Measurements from ENCODE around the gene GPS1. TPM values are rescaled to one million over a fixed set of nuclear protein-coding genes. Genes with fewer than 3 reads are reported as not detected.

Gene GPS1
- total and polyA plus RNA-seq, 10 of the 15 experiments (the other 5 are each of a cell fraction or from before 2014, with no cell fraction given) = 2.2 to 146 (median 77.7) TPM

DNA sequence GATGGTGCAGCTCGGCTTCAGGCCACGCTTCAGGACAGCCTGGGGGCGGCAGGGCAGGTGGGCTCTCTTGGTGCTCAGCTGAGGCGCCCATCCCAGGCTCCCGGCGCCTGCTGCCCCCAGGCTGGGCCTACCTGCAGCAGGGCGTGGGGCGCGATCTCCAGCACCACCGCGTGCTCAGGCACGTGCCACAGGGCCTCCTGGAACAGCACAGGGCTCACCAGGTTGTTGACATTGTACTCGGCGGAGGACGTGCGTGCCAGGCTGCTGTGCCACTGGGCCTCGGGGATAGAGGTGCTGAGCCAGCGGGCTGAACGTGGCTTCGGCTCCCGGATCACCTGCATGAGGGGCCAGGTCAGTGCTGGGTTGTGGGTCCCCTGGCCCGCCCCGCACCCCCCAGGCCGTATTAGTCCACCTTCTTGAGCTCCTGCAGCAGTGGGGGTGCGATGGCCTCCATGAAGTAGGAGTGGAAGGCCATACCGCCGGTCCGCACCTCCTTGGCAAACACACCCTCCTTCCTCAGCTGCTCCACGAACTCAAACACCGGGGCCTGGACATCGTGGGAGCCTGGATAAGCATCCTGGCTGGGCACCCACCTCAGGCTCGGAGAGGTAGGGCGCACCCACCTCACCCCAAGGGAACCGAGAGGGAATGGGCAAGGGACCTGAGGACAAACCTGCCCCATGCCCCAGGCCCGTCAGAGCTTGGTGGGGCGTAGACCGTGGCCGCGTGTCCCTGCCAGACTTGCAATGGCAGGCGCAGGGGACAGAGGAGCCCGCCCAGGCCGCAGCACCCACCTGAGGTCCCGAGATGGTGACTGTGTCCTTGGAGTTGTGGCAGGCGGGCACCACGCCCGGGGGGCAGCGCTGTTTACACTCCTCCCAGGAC, 37.4 kb downstream of the GPS1 start:
- Histone ChIP-seq H3K27me3 (replicated peaks in 1 of 2; ENCODE audit: control insufficient read depth in 2 of 2, insufficient read depth in 2 of 2, low read length in 1 of 2) (no peaks in the 10 kb centered on the region), H3K79me2 (ENCODE audit: control insufficient read depth, insufficient read depth, low read length) (no peaks in the 10 kb centered on the region; the same call in 1 of the 2 replicates), H4K20me1 (ENCODE audit: control insufficient read depth, insufficient read depth) (no peaks in the 10 kb centered on the region), H3K4me3 (no peak overlapping the region), H3K36me3 (ENCODE audit: control insufficient read depth in 2 of 2, insufficient read depth in 2 of 2, low read length in 1 of 2) (peaks cover 14 to 81% of the 10 kb centered on the region in 2 experiments), H3K27ac (ENCODE audit: control insufficient read depth, insufficient read depth) (no peak overlapping the region), H3K9ac (ENCODE audit: control insufficient read depth, insufficient read depth, low read length) (no peak overlapping the region), H3K4me2 (ENCODE audit: control insufficient read depth, insufficient read depth) (no peak overlapping the region), H3K9me3 (replicated peaks; ENCODE audit: control insufficient read depth, insufficient read depth, low read length) (no peaks in the 10 kb centered on the region), H2AFZ (ENCODE audit: control insufficient read depth, low read depth, low read length) (no peak overlapping the region), H3K4me1 (ENCODE audit: control insufficient read depth, insufficient read depth, low read length) (no peaks in the 10 kb centered on the region)
- 94% methylated on average over 40 of the region's 47 CpGs for WGBS (ENCODE audit: insufficient coverage, insufficient replicate concordance, low lambda C conversion rate, missing lambda C conversion rate)
- TF ChIP-seq BACH1 (IDR thresholded peaks at IDR 0.05; ENCODE audit: borderline replicate concordance) (no peak), ZNF24 (IDR thresholded peaks at IDR 0.05) (no peak), POLR2A (IDR thresholded peaks at IDR 0.05; ENCODE audit: low read depth, low read length) (peak; percentile 60), NKRF (conservative IDR thresholded peaks at IDR 0.05) (no peak), MTA3 (IDR thresholded peaks at IDR 0.05; ENCODE audit: borderline replicate concordance, low read length) (no peak), MAX (IDR thresholded peaks at IDR 0.05; ENCODE audit: low read depth, low read length) (no peak), EP300 (IDR thresholded peaks at IDR 0.05; ENCODE audit: borderline replicate concordance in 1 of 2, control insufficient read depth in 1 of 2, low read depth in 2 of 2, low read length in 2 of 2) (no peak)
- TF ChIP-seq, protein P1, sequence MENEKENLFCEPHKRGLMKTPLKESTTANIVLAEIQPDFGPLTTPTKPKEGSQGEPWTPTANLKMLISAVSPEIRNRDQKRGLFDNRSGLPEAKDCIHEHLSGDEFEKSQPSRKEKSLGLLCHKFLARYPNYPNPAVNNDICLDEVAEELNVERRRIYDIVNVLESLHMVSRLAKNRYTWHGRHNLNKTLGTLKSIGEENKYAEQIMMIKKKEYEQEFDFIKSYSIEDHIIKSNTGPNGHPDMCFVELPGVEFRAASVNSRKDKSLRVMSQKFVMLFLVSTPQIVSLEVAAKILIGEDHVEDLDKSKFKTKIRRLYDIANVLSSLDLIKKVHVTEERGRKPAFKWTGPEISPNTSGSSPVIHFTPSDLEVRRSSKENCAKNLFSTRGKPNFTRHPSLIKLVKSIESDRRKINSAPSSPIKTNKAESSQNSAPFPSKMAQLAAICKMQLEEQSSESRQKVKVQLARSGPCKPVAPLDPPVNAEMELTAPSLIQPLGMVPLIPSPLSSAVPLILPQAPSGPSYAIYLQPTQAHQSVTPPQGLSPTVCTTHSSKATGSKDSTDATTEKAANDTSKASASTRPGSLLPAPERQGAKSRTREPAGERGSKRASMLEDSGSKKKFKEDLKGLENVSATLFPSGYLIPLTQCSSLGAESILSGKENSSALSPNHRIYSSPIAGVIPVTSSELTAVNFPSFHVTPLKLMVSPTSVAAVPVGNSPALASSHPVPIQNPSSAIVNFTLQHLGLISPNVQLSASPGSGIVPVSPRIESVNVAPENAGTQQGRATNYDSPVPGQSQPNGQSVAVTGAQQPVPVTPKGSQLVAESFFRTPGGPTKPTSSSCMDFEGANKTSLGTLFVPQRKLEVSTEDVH (IDR thresholded peaks at IDR 0.05; ENCODE audit: low read depth, partially characterized antibody) = no peak
- DNase-seq (ENCODE audit: low read depth, low spot score) (no peak), ATAC-seq (no peak), FAIRE-seq (no peak)
- ChIA-PET CTCF (no interaction called here), RAD21 (ENCODE audit: unreplicated experiment) (no interaction called here), POLR2A (interaction anchor here (0.5 kb wide), 2 partner anchors 183 to 494 kb away, joined by 3 read pairs; no protein-coding TSS in a partner anchor), SMC1A (ENCODE audit: uncharacterized antibody, unreplicated experiment) (no interaction called here)
- intact Hi-C loops (cut with micrococcal nuclease; ENCODE audit: unreplicated experiment) = no loop called here
- in situ Hi-C loops (cut with MboI) = no loop called here
- no TSS peak for BruUV-seq (replicated peaks)
